HG02610 (cell line): ENCODE results near the gene SIPA1L3.
A peak's percentile ranks its signal among the peaks of the same experiment; 100 is the strongest.
"Not testable (repeated sequence)": the region's sequence is repeated elsewhere in the genome, so short reads cannot be mapped to it uniquely, and the experiment has no call there.

Source experiments
- ATAC-seq: cut with Tn5 transposase; IDR thresholded peaks from one replicate; pipeline ENCODE4 v1.9.1; 2021; ENCODE audit warnings: mild to moderate bottlenecking, moderate library complexity; ENCODE audit not compliant: unreplicated experiment

The SIPA1L3 gene

GRCh38 chr19:37909661-37910199, 2.7 kb downstream of the SIPA1L3 start:
- no peak for ATAC-seq

GRCh38 chr19:37914908-37915307, 7.9 kb downstream of the SIPA1L3 start:
- ATAC-seq = peak; percentile 49

DNA sequence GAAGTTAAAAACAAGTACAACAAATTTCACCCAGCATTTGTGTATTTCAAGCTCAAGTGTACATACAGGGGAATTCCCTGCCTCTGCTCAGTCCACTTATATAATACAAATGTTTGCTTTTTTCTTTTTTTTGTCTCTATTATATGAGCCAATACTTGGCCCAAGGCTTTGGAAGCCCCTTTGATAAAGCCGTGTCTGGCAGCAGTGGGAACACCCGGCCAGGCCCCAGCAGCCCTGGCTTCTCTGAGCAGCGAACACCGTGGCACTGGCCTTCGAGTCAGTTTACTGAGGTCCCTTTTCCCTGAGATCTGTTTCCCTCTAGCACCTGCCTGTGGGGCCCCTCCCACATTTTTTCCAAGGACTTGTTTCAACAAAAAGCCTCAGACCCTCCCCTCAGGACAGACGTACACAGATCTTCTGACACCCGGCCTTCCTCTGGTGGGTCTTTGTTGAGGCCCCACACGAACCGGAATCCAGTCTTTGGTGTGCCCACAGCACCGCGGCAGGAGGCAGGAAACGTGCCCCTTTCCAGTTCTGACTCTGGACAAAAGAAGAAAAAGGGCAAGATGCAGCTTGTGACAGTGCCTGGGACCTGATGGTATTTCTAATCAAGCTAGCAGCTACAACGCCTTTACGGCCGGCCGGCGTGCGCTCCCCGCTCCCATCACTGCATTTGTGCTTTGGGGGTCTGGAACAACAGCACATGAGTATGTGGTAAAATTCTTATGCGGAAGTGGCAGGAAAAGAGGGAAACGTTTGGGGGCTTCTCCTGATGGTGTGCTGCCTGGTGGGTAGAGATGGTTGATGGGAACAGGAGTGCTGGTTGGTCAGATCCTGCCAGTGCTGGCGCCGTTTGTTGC, 13.8 kb downstream of the SIPA1L3 start:
- no peak for ATAC-seq

GRCh38 chr19:37924573-37924972, 17.6 kb downstream of the SIPA1L3 start:
- not testable (repeated sequence) for ATAC-seq

- ATAC-seq = no peak
Measured at GRCh38 chr19:37925212-37925611, 18.2 kb downstream of the SIPA1L3 start.

- ATAC-seq = no peak
Measured at GRCh38 chr19:37926255-37926654, 19.2 kb downstream of the SIPA1L3 start.

DNA sequence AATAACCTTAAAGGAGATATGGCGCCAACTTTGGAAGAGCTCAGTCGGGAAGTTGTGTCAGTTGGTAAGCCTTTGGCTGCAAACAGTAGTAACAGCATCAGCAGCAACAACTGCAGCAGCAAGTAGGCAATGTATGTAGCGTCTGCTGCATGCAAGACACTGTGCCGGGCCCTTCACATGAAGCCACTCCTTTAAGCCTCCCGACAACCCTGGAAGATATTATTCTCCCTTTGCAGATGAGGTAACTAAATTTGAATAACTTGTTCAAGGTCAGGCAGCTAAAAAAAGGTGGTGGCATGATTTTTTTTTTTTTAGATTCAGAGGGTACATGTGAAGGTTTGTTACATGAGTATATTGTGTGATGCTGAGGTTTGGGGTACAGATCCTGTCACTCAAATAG, 19.7 kb downstream of the SIPA1L3 start:
- ATAC-seq = no peak

- peak; percentile 60 for ATAC-seq
Measured at GRCh38 chr19:37928527-37929286, 21.7 kb downstream of the SIPA1L3 start.

DNA sequence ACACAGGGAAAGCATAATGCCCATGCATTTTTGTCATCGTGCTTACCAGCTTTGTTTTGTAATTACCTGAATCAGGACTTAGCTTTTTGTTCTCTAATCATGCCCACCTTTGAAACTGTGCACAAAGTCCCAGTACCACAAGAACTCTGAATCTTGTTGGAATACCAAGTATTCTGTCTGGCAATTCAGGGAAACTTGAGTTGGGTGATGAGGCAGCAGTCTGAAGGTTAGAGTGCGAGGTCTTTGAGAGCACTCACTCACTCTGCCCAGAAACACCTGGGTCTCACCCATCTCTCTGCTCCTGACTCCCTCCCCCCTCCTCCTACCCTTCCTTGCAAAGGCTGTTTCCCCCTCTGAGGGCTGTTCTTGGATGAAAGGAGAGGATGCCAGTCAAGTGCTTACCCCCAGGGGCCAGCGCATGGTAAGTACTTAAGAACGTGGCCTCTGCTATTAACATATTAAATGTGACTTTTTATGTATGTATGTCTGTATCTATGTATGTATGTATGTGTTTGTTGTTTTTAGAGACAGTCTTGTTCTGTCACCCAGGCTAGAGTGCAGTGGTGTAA, 22.4 kb downstream of the SIPA1L3 start:
- ATAC-seq = no peak

DNA sequence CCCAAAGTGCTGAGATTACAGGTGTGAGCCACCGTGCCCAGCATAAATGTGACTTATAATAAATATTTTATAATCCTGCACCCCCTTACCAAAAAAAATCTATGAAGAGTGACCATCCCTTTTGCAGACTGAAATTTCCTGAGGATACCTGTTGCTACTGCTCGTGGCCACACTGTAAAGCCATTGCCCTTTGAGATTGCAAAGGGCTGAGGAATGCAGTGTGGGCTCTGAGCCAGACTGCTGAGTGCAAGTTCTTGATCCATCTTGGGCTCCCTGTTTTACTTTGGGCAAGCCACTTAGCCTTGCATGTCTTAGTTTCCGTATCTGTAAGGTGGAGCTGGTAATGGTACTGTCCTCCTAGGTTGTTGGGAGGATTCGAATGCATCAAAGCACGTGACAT, 23.4 kb downstream of the SIPA1L3 start:
- ATAC-seq = no peak

- ATAC-seq = no peak
Measured at GRCh38 chr19:37931881-37932655, 25.1 kb downstream of the SIPA1L3 start.

DNA sequence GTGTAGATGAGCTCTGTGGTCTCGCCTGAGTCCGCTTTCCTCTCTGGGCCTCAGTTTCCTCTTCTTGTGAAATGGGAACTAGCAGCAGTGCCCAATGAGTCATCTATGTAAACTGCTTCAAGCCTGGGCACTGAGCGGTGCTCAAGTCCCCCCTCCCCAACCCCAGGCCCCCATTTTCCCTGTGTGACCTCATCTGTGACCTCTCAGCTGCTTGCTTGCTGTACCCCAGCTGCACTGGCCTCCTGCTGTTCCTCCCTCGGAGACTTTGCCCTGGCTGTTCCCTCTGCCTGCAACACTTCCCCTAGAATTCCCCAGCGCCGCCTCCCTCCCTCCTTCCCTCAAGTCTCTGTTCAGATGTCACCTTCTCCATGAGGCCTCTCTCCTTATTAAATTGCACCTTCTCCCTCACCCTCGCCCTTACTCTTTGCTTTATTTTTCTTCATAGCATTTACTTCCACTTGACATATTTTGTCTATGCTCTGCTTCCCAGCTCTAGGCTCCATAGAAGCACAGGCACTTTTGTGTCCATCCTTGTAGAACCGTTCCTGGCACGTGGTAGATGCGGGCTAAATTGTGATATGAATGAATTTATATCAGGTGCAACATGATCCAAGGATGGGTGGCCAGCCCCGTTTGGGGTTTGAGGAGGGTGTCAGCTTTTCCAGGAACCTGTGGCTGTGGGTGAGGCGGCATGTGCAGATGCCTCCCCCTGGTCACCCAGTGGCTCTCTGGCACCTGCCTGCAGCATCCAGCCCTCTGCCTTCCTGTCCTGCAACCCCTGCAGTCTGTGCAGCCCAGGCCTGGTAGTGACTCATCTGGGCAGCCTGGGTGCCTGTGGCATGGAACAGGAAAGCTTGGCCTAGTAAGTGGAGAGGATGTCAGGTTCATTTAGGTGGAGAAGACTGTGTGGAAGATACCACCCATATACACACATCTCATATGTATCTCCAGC, 26.3 kb downstream of the SIPA1L3 start:
- no peak for ATAC-seq

- ATAC-seq = no peak
Measured at GRCh38 chr19:37933937-37934358, 26.9 kb downstream of the SIPA1L3 start.

GRCh38 chr19:37935341-37935740, 28.3 kb downstream of the SIPA1L3 start:
- no peak for ATAC-seq

GRCh38 chr19:37936166-37936565, 29.2 kb downstream of the SIPA1L3 start:
- ATAC-seq = no peak

- no peak for ATAC-seq
Measured at GRCh38 chr19:37936886-37937285, 29.9 kb downstream of the SIPA1L3 start.

DNA sequence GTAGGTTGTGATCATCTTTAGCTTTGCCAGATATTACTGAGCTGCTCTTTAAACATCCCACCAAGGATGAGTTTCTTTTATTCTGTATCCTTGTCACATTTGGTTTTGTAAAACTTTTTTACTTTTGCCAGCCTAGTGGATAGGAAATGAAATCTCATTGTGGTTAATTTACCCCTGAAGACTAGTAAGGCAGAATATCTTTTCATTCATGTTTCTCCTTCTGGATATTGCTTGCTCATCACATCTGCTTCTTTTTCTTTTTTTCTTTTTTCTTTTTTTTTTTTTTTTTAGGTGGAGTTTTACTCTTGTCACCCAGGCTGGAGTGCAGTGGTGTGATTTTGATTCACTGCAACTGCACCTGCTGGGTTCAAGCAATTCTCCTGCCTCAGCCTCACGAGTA, 31.3 kb downstream of the SIPA1L3 start:
- no peak for ATAC-seq

- ATAC-seq = no peak
Measured at GRCh38 chr19:37941782-37942515, 34.9 kb downstream of the SIPA1L3 start.

- ATAC-seq = no peak
Measured at GRCh38 chr19:37942516-37942902, 35.5 kb downstream of the SIPA1L3 start.
